Uterus (tissue), 2 donors: ENCODE data around the gene CHST3.

ENCODE experiments used
- POLR2A ChIP-seq, 2 donors: fragments of 450-650 bp; IDR thresholded peaks; one replicate each; pipeline ENCODE4 v1.6.1; 2016; ENCODE audit warnings: antibody characterized with exemption in 2 of 2, mild to moderate bottlenecking in 1 of 2, moderate library complexity in 1 of 2
- TF ChIP-seq, protein P1 (sequence below), 4 experiments: fragments of 200-600 bp in 2 of 4; fragments of 450-650 bp in 2 of 4; sonication (generic) in 2 of 4; IDR thresholded peaks; one replicate each; pipeline ENCODE4 v1.5.1; 2016 to 2019; ENCODE audit warnings: antibody characterized with exemption in 4 of 4, mild to moderate bottlenecking in 2 of 4, moderate library complexity in 1 of 4

DNA sequence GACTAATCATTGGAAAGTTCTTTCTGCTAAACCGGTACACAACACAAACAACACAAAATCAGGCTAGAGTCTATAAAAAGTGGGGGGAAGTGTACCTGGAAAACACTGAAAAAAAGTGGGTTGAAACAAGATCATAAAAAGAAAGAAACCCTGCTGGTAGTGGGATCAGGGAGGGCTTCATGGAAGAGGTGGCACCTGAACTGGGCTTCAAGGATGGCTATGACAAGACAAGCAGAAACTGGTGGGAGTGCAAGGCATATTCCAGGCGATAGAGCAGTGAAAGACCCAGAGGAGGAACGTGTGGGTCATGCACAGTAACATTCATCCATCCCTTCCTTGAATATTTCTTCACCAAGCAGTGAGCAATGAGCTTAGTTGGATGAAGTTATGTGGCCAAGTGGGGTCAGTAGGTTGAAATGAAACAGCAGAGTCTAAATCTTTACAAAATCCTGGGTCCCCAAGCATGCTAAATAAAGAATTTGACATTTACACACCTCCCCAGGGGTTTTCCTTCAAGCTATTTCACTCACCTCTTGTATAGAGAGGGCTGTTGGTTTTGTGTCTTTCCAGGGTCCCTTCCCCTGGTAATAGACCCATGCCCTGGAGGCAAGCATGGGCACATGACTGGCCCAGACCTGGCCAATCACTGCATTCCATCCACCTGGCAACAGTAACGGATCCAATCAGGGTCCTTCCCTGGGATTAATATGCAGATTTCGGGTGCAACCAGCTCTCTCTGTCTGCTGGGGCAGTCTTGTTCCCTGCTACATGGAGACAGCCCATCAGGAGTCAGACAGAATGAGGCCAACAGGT lies 86.0 kb downstream of the CHST3 start:
- TF ChIP-seq, protein P1, sequence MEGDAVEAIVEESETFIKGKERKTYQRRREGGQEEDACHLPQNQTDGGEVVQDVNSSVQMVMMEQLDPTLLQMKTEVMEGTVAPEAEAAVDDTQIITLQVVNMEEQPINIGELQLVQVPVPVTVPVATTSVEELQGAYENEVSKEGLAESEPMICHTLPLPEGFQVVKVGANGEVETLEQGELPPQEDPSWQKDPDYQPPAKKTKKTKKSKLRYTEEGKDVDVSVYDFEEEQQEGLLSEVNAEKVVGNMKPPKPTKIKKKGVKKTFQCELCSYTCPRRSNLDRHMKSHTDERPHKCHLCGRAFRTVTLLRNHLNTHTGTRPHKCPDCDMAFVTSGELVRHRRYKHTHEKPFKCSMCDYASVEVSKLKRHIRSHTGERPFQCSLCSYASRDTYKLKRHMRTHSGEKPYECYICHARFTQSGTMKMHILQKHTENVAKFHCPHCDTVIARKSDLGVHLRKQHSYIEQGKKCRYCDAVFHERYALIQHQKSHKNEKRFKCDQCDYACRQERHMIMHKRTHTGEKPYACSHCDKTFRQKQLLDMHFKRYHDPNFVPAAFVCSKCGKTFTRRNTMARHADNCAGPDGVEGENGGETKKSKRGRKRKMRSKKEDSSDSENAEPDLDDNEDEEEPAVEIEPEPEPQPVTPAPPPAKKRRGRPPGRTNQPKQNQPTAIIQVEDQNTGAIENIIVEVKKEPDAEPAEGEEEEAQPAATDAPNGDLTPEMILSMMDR (IDR thresholded peaks at IDR 0.05) = no peak
- TF ChIP-seq POLR2A (IDR thresholded peaks at IDR 0.05) = no peak
